ENCODE data around the gene HIC1.

Gene HIC1

DNA sequence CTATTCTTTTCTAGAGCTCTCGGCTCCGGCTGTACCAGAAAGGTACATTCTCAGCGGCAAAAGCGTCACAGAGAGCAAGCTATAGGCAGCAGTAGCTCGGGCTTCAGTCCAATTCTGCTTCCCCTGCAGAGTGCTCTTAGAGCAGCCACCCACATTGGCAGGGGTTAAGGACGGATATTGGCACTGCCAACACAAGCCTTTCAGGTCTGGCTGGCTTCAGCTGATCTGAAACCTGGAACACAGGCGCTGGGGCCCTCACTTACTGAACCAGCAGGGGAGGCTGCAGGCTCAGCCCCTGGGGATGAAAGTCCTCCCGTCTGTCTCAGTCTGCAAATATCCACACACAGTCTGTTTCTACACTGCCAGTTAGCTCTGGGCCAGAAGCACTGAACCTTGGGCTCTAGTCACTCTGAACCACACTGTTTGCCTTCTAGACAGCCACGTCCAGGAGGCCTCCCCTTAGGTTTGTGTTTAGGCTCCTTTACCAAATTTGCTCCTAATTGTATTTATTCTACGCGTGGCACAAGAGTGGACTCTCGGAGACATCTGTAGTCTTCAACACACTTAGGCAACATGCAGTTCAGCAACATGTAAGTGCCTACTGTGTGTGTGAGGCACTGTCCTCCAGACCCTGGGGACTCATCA lies 40.1 kb downstream of the HIC1 start:
- TF ChIP-seq, protein P1, sequence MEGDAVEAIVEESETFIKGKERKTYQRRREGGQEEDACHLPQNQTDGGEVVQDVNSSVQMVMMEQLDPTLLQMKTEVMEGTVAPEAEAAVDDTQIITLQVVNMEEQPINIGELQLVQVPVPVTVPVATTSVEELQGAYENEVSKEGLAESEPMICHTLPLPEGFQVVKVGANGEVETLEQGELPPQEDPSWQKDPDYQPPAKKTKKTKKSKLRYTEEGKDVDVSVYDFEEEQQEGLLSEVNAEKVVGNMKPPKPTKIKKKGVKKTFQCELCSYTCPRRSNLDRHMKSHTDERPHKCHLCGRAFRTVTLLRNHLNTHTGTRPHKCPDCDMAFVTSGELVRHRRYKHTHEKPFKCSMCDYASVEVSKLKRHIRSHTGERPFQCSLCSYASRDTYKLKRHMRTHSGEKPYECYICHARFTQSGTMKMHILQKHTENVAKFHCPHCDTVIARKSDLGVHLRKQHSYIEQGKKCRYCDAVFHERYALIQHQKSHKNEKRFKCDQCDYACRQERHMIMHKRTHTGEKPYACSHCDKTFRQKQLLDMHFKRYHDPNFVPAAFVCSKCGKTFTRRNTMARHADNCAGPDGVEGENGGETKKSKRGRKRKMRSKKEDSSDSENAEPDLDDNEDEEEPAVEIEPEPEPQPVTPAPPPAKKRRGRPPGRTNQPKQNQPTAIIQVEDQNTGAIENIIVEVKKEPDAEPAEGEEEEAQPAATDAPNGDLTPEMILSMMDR (conservative IDR thresholded peaks at IDR 0.05; ENCODE audit: low read length): peak; percentile 79
- no peak overlapping the region for H3K4me3 ChIP-seq (ENCODE audit: low read length)
- peak; percentile 78 for DNase-seq (ENCODE audit: low read depth)

DNA sequence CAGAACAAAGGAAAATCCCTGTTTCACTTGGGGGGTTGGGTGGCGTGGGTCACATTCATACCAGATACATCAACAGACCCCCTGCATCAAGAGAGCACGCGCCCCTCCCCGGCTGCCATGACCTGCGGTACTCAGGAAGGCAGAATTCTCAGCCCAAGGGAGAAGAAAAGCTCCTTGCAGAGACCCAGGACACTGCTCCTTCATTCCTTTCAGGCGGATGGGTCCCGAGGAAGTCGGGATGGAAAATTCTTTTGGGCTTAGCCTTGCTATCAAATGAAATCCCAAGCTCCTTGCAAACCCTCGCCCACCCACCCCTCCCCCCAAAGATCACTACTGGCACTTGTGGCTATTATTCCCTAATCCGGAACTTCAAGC lies 40.6 kb downstream of the HIC1 start:
- no peak overlapping the region for H3K4me3 ChIP-seq (ENCODE audit: low read length)
- no peak for DNase-seq (ENCODE audit: low read depth)
- TF ChIP-seq, protein P1 (conservative IDR thresholded peaks at IDR 0.05; ENCODE audit: low read length): no peak

DNA sequence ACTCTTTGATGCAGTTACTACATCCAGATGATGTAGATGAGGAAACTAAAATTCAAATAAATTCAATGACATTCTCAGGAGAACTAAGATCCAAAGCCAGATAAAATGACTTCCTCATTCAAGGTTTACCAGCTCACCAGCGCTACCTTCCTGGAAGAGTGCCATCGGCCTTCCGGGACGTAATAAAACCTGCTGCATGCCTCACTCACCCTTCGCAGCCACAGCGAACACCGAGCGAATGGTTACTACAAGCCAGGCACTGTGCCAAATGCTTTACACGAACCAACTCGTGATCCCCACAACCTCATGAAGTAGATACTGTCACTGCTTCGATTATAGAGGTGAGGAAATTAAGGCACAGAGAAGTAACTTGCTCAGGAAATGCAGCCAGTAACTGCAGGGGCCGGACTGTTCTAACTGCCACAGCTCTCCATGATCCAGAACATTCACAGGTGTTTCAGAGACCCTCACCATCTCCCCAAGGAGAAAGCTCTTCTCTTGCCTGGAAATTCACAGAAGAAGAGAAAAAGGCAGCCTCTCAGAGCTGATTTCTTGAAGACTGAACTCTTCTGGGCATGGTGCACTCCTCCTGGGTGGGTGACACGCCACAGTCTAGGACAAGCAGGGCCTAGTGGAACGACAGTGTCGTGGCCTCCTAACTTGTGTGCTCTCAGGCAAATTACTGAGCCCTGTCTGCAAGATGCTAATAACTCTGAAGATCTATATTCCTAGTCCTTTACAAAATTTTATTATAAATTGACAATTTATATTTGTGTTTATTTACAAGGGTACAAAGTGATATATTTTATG lies 46.8 kb downstream of the HIC1 start:
- TF ChIP-seq, protein P1 (conservative IDR thresholded peaks at IDR 0.05; ENCODE audit: low read length): no peak
- no peak for DNase-seq (ENCODE audit: low read depth)
- no peak overlapping the region for H3K4me3 ChIP-seq (ENCODE audit: low read length)

DNA sequence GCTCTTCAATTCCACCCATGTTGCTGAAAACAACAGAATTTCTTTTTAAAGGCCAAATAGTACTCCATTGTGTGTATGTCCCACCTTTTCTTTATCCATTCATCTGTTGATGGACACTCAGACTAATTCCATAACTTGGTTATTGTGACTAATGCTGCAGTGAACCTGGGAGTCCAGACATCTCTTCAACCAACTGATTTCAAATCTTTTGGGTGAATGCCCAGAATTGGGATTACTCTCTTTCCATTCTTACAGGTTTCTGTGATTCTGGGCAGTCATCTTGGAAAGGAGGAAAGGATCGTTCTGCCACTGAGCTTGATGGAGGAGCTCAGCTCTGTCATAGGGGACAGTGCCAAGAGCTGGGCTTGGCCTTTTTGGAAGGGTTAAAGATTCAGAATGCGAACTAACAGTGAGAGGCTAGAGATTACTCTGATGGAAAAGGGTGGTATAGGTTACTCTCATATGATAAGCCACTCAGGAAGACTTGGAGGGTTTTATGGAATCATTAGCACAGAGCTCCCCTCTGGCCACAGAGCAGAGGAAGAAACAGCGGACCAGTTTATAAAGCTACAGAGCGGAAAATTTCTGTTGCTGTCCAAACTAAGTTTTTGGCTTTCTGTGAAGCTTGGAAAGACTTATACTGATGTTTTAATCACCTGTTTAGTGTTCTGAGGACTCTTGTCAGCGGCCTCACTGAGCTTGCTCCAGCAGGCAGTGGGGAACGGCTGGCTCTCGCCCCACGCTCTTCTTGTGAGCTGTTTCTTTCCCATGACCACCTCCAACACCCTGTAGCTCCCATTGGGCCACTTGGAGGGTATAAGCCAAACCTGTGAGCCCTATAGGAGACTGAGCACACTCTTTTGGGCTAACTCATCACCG lies 48.3 kb downstream of the HIC1 start:
- TF ChIP-seq, protein P1 (conservative IDR thresholded peaks at IDR 0.05; ENCODE audit: low read length): no peak
- H3K4me3 ChIP-seq (ENCODE audit: low read length): no peak overlapping the region
- peak; percentile 68 for DNase-seq (ENCODE audit: low read depth)

DNA sequence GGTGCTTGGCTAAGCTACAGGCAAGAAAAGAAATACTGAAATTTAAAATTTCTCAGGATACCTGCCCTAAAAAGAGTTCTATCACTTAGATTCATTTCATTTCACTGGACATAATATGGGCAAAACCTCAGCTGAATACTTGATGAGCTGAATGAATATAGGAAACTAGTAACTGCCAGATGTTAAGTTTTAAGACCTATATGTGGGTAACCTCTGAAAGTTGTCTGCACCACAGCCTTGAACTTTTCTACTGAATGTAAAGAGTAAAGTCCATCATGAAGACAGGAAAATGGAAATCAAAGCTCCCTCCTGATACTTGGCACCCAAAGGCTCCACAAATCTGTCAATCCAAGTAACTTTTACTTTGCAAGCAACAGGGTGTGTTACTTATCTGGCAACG lies 50.8 kb downstream of the HIC1 start:
- no peak overlapping the region for H3K4me3 ChIP-seq (ENCODE audit: low read length)
- TF ChIP-seq, protein P1 (conservative IDR thresholded peaks at IDR 0.05; ENCODE audit: low read length): no peak
- no peak for DNase-seq (ENCODE audit: low read depth)

DNA sequence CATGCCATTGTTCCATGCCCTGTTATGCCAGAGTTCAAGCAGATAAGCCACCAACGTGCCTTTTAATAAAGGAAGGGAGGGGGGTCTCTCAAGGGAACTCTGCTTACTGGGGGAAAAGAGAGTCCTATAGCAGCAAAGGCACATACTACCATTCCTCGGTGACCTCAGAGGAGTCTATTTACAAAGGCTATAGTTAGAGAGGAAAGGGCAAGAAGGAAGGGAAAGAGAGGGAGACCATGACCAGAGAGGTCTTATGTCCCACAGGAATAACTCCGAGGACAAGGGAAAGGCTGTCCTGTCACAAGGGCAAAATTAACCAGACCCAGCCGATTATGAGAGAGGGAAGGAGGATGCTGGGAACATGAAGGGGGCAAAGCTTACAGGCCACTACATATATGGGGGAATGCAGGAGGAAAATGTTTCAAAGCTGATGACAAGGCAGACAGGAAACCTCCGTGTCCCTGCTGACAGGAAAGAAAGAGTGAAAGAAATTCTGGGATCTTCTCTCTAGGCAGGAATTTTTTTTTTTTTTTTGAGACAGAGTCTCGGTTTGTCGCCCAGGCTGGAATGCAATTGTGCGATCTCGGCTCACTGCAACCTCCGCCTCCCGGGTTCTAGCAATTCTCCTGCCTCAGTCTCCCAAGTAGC lies 51.5 kb downstream of the HIC1 start:
- H3K4me3 ChIP-seq (ENCODE audit: low read length): no peak overlapping the region
- TF ChIP-seq, protein P1 (conservative IDR thresholded peaks at IDR 0.05; ENCODE audit: low read length): no peak
- DNase-seq (ENCODE audit: low read depth): no peak
